Left lung (tissue), 10 donors: ENCODE results near the gene RRAGD. TPM values are rescaled to one million over a fixed set of nuclear protein-coding genes. Genes with fewer than 3 reads are reported as not detected.

ENCODE experiments used
- ATAC-seq: fragments of 200-7000 bp; cut with Tn5 transposase; one replicate; pipeline ENCODE4 v1.9.1; 2020; ENCODE audit warnings: moderate library complexity
- DNase-seq, 4 donors: peaks; one replicate each; pipeline ENCODE4 v3.0.0-alpha.2; 2013 to 2020
- H3K27ac ChIP-seq, 2 donors: fragments of 200-600 bp; sonication (generic) in 1 of 2; one replicate each; pipeline versions ENCODE4 v1.5.0 to v1.8.0; 2020 to 2021
- H3K27me3 ChIP-seq, 2 donors: fragments of 200-600 bp; sonication (generic) in 1 of 2; one replicate each; pipeline versions ENCODE4 v1.5.0 to v1.8.0; 2020 to 2021
- H3K36me3 ChIP-seq, 2 donors: fragments of 200-600 bp; sonication (generic) in 1 of 2; one replicate each; pipeline versions ENCODE4 v1.5.0 to v1.8.0; 2020 to 2021
- H3K4me1 ChIP-seq, 2 donors: fragments of 200-600 bp; one replicate each; pipeline ENCODE4 v1.8.0; 2021
- H3K4me3 ChIP-seq, 2 donors: fragments of 200-600 bp; sonication (generic) in 1 of 2; one replicate each; pipeline versions ENCODE4 v1.5.0 to v1.8.0; 2020 to 2021; ENCODE audit warnings: mild to moderate bottlenecking in 1 of 2
- H3K9me3 ChIP-seq, 2 donors: fragments of 200-600 bp; sonication (generic) in 1 of 2; one replicate each; pipeline versions ENCODE4 v1.5.0 to v1.8.0; 2020 to 2021
- intact Hi-C, 2 donors: fragments of 100-400 bp; cut with DNase I; formaldehyde crosslinking; loops; one replicate each; pipeline versions ENCODE4 v1.11.2 to v1.14.2; 2022
- polyA plus RNA-seq, 6 donors: library from polyadenylated mRNA; unstranded; fragments of 120-200 nt; gene quantifications; one replicate each; pipeline ENCODE4 v1.2.1, GENCODE V29; 2013; ENCODE audit not compliant: insufficient read length in 6 of 6
- total RNA-seq, 2 donors: library from RNA; stranded (reverse); fragmentation: NEBNext Ultra II Directional; extraction: Animal tissue kit (Norgen Biotek cat#: 25700); gene quantifications; one replicate each; pipeline ENCODE4 v1.2.1, GENCODE V29; 2021
- TF ChIP-seq, protein P1 (sequence below), 2 donors: fragments of 200-600 bp; sonication (generic) in 1 of 2; IDR thresholded peaks; one replicate each; pipeline versions ENCODE4 v1.5.0 to v1.8.0; 2021; ENCODE audit warnings: antibody characterized with exemption in 2 of 2
- donor health status: DM: no; HTN: yes; CAD: no.
- donor health status: DM: no; HTN: no; CAD: no.

Gene RRAGD
- total and polyA plus RNA-seq, 8 donors: 2.3 to 47.6 (median 3.0) TPM

GRCh38 chr6:89352278-89353117, 59.6 kb downstream of the RRAGD start, which contains the start of gene UBE2J1:
Gene UBE2J1 (minus strand): TSS chr6:89352722. CDS start chr6:89352569, 153 bp downstream.
- ATAC-seq (peak; percentile 96), DNase-seq (peak; percentile 86 to 100 (median 95))
- Histone ChIP-seq H3K4me3 (peak within 1 kb of the TSS; percentile 82 to 91), H3K9me3 (no peaks in the 10 kb centered on the region), H3K4me1 (peaks cover 19 to 52% of the 10 kb centered on the region in 2 donors), H3K27me3 (no peaks in the 10 kb centered on the region), H3K27ac (peak within 1 kb of the TSS; percentile 99), H3K36me3 (no peaks in the 10 kb centered on the region)
- TF ChIP-seq, protein P1, sequence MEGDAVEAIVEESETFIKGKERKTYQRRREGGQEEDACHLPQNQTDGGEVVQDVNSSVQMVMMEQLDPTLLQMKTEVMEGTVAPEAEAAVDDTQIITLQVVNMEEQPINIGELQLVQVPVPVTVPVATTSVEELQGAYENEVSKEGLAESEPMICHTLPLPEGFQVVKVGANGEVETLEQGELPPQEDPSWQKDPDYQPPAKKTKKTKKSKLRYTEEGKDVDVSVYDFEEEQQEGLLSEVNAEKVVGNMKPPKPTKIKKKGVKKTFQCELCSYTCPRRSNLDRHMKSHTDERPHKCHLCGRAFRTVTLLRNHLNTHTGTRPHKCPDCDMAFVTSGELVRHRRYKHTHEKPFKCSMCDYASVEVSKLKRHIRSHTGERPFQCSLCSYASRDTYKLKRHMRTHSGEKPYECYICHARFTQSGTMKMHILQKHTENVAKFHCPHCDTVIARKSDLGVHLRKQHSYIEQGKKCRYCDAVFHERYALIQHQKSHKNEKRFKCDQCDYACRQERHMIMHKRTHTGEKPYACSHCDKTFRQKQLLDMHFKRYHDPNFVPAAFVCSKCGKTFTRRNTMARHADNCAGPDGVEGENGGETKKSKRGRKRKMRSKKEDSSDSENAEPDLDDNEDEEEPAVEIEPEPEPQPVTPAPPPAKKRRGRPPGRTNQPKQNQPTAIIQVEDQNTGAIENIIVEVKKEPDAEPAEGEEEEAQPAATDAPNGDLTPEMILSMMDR (IDR thresholded peaks at IDR 0.05): peak in 1 of 2 donors; percentile 8
- intact Hi-C loops: no loop called here

DNA sequence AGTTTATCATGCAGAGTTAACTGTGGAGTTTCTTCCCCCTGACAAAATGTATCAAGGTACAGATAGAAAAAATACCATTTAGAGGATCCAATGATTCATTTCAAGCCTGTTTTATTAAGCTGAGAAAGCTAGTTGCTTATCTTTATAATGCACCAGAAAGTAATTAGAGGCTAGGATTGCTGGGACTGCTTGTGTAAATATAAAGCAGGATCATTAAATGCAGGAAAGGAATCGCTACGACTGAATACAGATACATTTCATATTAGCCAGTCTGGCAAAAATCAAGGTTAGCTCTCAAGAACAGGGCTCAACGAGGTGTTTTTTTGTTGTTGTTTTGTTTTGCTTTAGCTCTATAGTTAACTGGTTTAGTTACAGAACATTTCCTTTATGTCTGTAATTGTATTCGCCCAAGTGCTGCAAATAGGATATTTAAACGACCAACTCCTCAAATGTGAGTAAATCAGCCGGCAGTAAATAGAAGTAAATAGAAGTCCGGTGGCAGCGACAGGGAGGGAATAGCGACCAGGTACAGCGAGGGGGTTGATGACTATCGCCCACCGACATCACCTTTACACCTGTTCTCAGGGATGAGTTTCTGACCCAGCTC, 60.3 kb downstream of the RRAGD start:
- intact Hi-C loops: no loop called here
- TF ChIP-seq, protein P1 (IDR thresholded peaks at IDR 0.05): no peak
- DNase-seq (peak in 1 of 4 donors; percentile 39), ATAC-seq (no peak)
- no peaks in the 10 kb centered on the region for H3K36me3 ChIP-seq
- H3K27me3 ChIP-seq: no peaks in the 10 kb centered on the region
- peak overlapping the region; percentile 82 to 91 for H3K4me3 ChIP-seq
- peaks cover 19 to 54% of the 10 kb centered on the region in 2 donors for H3K4me1 ChIP-seq
- H3K9me3 ChIP-seq: no peaks in the 10 kb centered on the region
- H3K27ac ChIP-seq: peak overlapping the region; percentile 99

DNA sequence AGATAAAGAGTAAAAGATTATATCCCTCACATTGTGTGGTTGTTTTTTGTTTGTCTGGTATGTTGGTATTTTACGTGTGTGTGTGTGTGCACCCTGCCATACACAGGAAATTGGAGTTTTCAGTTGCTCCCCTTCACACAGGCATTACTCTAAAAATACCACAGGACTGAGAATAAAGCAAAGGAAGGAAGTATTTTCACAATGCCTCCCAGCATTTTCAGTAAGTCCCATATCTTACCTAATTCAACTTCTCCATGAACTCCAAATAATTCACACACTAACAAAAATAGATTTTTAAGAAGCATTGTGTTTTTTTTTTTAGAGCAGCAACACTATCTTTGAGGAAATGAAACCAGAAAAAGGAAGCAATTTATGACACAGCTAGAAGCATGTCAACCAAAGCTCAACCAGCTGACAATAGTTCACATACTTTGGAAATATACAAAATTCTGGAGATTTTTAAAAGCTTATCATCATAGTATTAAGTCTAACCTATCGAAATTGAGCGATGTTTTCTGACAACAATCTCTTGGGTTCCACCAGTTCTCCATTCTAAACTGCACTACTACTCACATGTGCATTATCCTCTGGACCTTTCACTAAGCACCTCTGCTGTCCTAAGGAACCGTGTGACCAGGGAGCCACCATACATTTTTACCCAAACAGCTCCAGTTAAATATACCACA, 61.6 kb downstream of the RRAGD start:
- Histone ChIP-seq H3K27ac (peak overlapping the region; percentile 99), H3K4me3 (peak overlapping the region; percentile 20 to 91), H3K4me1 (peaks cover 19 to 67% of the 10 kb centered on the region in 2 donors), H3K27me3 (no peaks in the 10 kb centered on the region), H3K36me3 (no peaks in the 10 kb centered on the region), H3K9me3 (no peaks in the 10 kb centered on the region)
- TF ChIP-seq, protein P1 (IDR thresholded peaks at IDR 0.05): no peak
- intact Hi-C loops: no loop called here
- no peak for DNase-seq
- ATAC-seq: no peak

DNA sequence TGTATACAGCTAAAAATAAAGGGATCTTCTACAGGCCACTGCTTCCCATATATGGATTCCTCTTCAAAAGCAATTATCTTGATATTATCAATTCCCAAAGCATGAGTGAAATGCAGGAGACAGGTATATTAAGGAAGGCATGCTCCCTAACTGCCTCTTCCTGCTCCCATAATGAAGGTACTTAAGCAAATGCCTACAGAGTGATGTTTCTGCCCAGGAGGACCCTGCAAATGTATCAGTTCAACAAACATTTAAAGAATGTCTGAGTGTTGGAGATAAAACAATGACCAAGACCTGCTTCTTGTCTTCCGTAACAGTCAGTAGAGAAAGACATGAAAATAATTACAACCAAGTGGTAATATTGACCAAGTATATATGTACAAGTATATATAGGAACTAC, 63.7 kb downstream of the RRAGD start:
- Histone ChIP-seq H3K27me3 (no peaks in the 10 kb centered on the region), H3K4me3 (no peak overlapping the region), H3K36me3 (no peaks in the 10 kb centered on the region), H3K27ac (peak overlapping the region in 1 of 2 donors; percentile 99), H3K4me1 (peaks cover 19 to 75% of the 10 kb centered on the region in 2 donors), H3K9me3 (no peaks in the 10 kb centered on the region)
- DNase-seq (no peak), ATAC-seq (no peak)
- intact Hi-C loops: no loop called here
- TF ChIP-seq, protein P1 (IDR thresholded peaks at IDR 0.05): no peak
